PFSK-1 (cell line): ENCODE measurements around the gene PTN.

Experiments used
- FOXP2 ChIP-seq: optimal IDR thresholded peaks from 2 replicates; pipeline ENCODE3; 2011; ENCODE audit warnings: borderline replicate concordance, control low read depth, inconsistent platforms; ENCODE audit not compliant: insufficient read depth; ENCODE audit errors: extremely low read length, extremely low read depth
- POLR2AphosphoS5 ChIP-seq: IDR thresholded peaks from 2 replicates; pipeline ENCODE4 v1.6.1; 2012; ENCODE audit warnings: low read depth, mild to moderate bottlenecking, control low read depth, low read length, moderate library complexity
- REST ChIP-seq, 2 experiments: IDR thresholded peaks; 2 replicates each; pipeline versions ENCODE4 v1.6.1 to v1.8.0; 2011 to 2012; ENCODE audit warnings: low read depth in 2 of 2, low read length in 2 of 2, control low read depth in 1 of 2, inconsistent platforms in 1 of 2, mild to moderate bottlenecking in 1 of 2, moderate library complexity in 1 of 2; ENCODE audit not compliant: insufficient read depth in 1 of 2
- SIN3A ChIP-seq: IDR thresholded peaks from 2 replicates; pipeline ENCODE4 v1.6.1; 2012; ENCODE audit warnings: mild to moderate bottlenecking, low read length, moderate library complexity, borderline replicate concordance; ENCODE audit not compliant: insufficient read depth
- TAF1 ChIP-seq: IDR thresholded peaks from 2 replicates; pipeline ENCODE4 v1.6.1; 2012; ENCODE audit warnings: low read length, control low read depth, borderline replicate concordance; ENCODE audit not compliant: insufficient read depth

Gene PTN

GRCh38 chr7:137328373-137329120 is 15.0 kb downstream of the PTN start:
- TF ChIP-seq REST (IDR thresholded peaks at IDR 0.05; ENCODE audit: insufficient read depth in 1 of 2, low read depth in 2 of 2, low read length in 2 of 2) = no peak
- no peak for TF ChIP-seq SIN3A
- TF ChIP-seq TAF1 = no peak
- no peak for TF ChIP-seq FOXP2

- no peak for TF ChIP-seq POLR2AphosphoS5
- no peak for TF ChIP-seq FOXP2
- TF ChIP-seq REST (IDR thresholded peaks at IDR 0.05; ENCODE audit: insufficient read depth in 1 of 2, low read depth in 2 of 2, low read length in 2 of 2) = no peak
- TF ChIP-seq SIN3A = no peak
- TF ChIP-seq TAF1 = no peak
Measured at GRCh38 chr7:137325927-137326326, 17.6 kb downstream of the PTN start.

- TF ChIP-seq POLR2AphosphoS5 (no peak), SIN3A (no peak), TAF1 (no peak)
Measured at GRCh38 chr7:137324796-137325696, 18.5 kb downstream of the PTN start.

GRCh38 chr7:137316648-137317353 is 26.7 kb downstream of the PTN start:
- TF ChIP-seq FOXP2 (no peak), SIN3A (no peak), REST (IDR thresholded peaks at IDR 0.05; ENCODE audit: insufficient read depth in 1 of 2, low read depth in 2 of 2, low read length in 2 of 2) (no peak), TAF1 (no peak), POLR2AphosphoS5 (no peak)

- no peak for TF ChIP-seq TAF1
- no peak for TF ChIP-seq SIN3A
Measured at GRCh38 chr7:137313201-137313600, 30.3 kb downstream of the PTN start.
